Measurements from ENCODE around the gene C10orf88. TPM values are rescaled to one million over a fixed set of nuclear protein-coding genes. Genes with fewer than 3 reads are reported as not detected.
"Not testable (repeated sequence)": the region's sequence is repeated elsewhere in the genome, so short reads cannot be mapped to it uniquely, and the experiment has no call there.

C10orf88 gene
- total RNA-seq, 1 donor, result 9.9 TPM

DNA sequence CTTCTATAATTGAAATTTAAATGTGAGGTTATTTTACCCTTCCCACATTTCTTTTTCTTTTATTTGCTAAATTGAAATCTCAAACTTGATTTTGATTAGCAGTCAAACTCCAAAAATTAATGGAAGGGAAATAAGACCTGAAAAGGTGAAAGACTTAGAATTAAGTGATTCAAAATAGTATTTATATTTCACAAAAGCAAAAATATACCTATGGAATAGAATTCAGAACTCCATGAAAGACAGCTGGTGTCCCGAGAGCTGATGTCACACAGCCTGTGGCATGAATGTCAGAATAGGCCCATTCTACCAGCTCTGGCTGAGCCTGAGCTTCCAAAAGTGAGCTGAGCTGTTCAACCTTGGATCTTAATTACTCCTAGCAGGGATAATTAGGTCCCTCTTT is 43.7 kb downstream of the C10orf88 start, which contains the start of gene FAM24A:
TSS of gene FAM24A (plus strand) at position 301 of the 400 bp plus-strand sequence. CDS start 1,025 bp downstream, outside the sequence.
- TF ChIP-seq, protein P1, sequence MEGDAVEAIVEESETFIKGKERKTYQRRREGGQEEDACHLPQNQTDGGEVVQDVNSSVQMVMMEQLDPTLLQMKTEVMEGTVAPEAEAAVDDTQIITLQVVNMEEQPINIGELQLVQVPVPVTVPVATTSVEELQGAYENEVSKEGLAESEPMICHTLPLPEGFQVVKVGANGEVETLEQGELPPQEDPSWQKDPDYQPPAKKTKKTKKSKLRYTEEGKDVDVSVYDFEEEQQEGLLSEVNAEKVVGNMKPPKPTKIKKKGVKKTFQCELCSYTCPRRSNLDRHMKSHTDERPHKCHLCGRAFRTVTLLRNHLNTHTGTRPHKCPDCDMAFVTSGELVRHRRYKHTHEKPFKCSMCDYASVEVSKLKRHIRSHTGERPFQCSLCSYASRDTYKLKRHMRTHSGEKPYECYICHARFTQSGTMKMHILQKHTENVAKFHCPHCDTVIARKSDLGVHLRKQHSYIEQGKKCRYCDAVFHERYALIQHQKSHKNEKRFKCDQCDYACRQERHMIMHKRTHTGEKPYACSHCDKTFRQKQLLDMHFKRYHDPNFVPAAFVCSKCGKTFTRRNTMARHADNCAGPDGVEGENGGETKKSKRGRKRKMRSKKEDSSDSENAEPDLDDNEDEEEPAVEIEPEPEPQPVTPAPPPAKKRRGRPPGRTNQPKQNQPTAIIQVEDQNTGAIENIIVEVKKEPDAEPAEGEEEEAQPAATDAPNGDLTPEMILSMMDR (IDR thresholded peaks at IDR 0.05; ENCODE audit: insufficient read depth, low read depth, low read length), result no peak
- DNase-seq (ENCODE audit: low read depth), result no peak
- no peak within 1 kb of the TSS for H3K4me3 ChIP-seq (ENCODE audit: low read depth, low read length)

DNA sequence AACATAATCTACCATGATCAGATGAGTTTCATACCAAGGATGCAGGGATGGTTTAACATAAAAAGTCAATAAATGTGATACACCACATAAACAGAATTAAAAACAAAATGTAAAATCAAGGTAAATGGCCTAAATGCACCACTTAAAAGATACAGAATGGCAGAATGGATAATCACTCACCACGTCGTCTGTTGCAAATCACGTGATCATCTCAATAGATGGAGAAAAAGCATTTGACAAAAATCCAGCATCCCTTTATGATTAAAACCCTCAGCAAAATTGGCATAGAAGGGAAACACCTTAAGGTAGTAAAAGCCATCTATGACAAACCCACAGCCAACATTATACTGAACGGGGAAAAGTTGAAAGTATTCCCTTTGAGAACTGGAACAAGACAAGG is 50.2 kb downstream of the C10orf88 start:
- DNase-seq (ENCODE audit: low read depth); H3K4me3 ChIP-seq (ENCODE audit: low read depth, low read length): not testable (repeated sequence)

DNA sequence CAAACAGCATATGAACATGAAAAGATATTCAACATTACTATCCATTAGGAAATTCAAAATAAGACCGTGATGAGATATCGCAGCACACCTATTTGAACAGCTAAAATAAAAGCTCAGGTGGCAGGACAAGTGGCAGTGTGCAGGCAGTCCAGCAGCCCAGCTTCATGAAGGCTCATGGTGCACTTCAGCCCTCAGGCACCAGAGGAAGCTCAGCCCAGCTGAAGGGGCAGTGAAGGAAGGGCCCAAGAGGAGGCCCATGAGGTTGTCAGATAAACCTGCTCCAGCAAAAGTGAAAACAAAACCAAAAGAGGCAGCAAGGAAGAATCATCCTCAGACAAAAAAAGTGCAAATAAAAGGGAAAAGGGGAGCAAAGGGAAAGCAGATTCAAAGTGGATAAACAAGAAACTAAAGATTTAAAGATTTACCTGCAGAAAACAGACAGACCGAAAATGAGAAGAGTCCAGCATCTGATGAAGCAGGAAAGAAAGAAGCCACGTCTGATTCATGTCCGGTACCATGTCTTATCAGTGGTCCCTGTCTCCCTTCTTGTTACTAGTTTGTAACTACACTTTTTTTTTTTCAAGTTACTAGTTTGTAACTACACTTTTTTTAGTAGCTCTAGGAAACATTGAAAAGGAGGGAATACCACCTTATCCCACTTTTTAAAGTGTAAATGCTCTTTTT is 59.6 kb downstream of the C10orf88 start:
- no peak for DNase-seq (ENCODE audit: low read depth)
- H3K4me3 ChIP-seq (ENCODE audit: low read depth, low read length), result no peak overlapping the region
- TF ChIP-seq, protein P1 (IDR thresholded peaks at IDR 0.05; ENCODE audit: insufficient read depth, low read depth, low read length), result no peak

DNA sequence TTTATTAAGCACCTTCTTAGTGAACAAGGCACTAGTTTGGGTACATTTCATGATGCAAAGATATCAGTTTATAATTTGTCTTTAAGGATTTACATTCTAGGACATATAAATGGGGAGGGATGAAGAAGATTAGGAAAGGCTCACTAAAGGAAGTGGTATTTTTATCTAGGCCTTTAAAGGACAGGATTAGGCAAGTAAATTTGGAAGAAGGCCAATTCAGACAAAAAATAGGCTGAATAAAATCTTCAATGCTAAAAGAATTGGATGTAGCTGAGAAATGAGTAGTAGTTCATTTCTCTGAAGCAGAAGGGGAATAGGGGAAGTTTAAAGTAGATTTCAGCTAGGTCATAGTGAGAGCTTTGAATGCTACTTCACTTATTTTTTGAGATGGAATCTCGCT is 69.9 kb downstream of the C10orf88 start:
- TF ChIP-seq, protein P1 (IDR thresholded peaks at IDR 0.05; ENCODE audit: insufficient read depth, low read depth, low read length), result no peak
- no peak overlapping the region for H3K4me3 ChIP-seq (ENCODE audit: low read depth, low read length)
- peak; percentile 4 for DNase-seq (ENCODE audit: low read depth)

DNA sequence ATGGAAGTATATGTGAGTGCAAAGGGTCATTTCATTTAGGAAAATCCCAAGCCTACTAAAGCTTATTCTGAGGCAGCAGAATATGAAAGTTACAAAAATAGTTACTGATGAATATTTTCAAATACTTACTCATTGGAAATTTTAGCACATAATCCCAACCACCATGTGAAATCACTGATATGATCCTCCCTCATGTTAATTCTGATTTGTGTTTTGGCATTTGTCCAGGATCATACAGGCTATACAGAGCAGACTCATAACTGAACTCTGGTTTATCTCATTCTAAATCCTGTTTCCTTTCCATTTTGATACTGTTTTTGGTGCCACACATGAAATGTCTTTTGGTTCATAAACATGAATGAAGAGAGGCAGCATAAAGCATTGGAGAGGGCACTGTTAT is 71.3 kb downstream of the C10orf88 start:
- no peak for DNase-seq (ENCODE audit: low read depth)
- TF ChIP-seq, protein P1 (IDR thresholded peaks at IDR 0.05; ENCODE audit: insufficient read depth, low read depth, low read length), result no peak
- no peak overlapping the region for H3K4me3 ChIP-seq (ENCODE audit: low read depth, low read length)

Other genes starting within 250 kb of the C10orf88 start
- gene CUZD1, start 108.4 kb downstream of the C10orf88 start, total RNA-seq, result 0.32 and 0.43 TPM in 2 replicates
- 2.9 and 3.5 TPM in 2 replicates for gene FAM24B, start 74.6 kb downstream of the C10orf88 start, total RNA-seq
- not detected in 2 replicates for gene FAM24A, start 43.6 kb downstream of the C10orf88 start, total RNA-seq
- gene PSTK, start 26.2 kb upstream of the C10orf88 start, total RNA-seq, result 5.5 and 5.6 TPM in 2 replicates
- 2.9 and 4.3 TPM in 2 replicates for gene IKZF5, start 54.6 kb upstream of the C10orf88 start, total RNA-seq
- gene ACADSB, start 54.8 kb upstream of the C10orf88 start, total RNA-seq, result 4.2 and 4.3 TPM in 2 replicates
- gene HMX3, start 181.7 kb upstream of the C10orf88 start, total RNA-seq, result not detected in 2 replicates
- gene HMX2, start 193.9 kb upstream of the C10orf88 start, total RNA-seq, result not detected in 2 replicates
- 134 and 158 TPM in 2 replicates for gene BUB3, start 200.2 kb upstream of the C10orf88 start, total RNA-seq

All from fibroblast of villous mesenchyme (primary cell).